ENCODE results near the gene CX3CL1. TPM values are rescaled to one million over a fixed set of nuclear protein-coding genes. Genes with fewer than 3 reads are reported as not detected.

CX3CL1 gene
- total and polyA plus RNA-seq, 9 of the 15 experiments (the other 6 are each of a cell fraction or from before 2014, with no cell fraction given), result 0.09 TPM; not detected in 8

GRCh38 chr16:57335366-57335765 lies 36.9 kb upstream of the CX3CL1 start:
- CTCF ChIA-PET (ENCODE audit: low intra/inter-chr PET ratio), result no interaction called here

More at GRCh38 chr16:57335366-57335765, 36.9 kb upstream of the CX3CL1 start:
- Histone ChIP-seq H3K9ac (ENCODE audit: insufficient read depth in 1 of 2, low read depth in 2 of 2, low read length in 2 of 2) (no peak overlapping the region), H3K36me3 (ENCODE audit: control insufficient read depth, insufficient read depth, low read length) (no peaks in the 10 kb centered on the region), H4K20me1 (replicated peaks; ENCODE audit: control insufficient read depth, insufficient read depth, low read length) (no peaks in the 10 kb centered on the region), H3K79me2 (ENCODE audit: control insufficient read depth, insufficient read depth, low read length) (no peaks in the 10 kb centered on the region), H3K4me1 (replicated peaks in 1 of 2; ENCODE audit: control insufficient read depth in 2 of 2, insufficient read depth in 2 of 2, low read length in 2 of 2) (no peaks in the 10 kb centered on the region), H3K4me3 (no peak overlapping the region), H2AFZ (ENCODE audit: low read depth, low read length) (no peak overlapping the region), H3K4me2 (ENCODE audit: insufficient read depth, low read length) (no peak overlapping the region), H3K27me3 (ENCODE audit: control insufficient read depth in 2 of 2, insufficient read depth in 2 of 2, low read length in 2 of 2) (peaks cover 8 to 14% of the 10 kb centered on the region in 2 experiments; a peak in 4 of 5 replicates), H3K9me1 (ENCODE audit: control insufficient read depth, insufficient read depth, low read length) (no peaks in the 10 kb centered on the region), H3K9me3 (replicated peaks; ENCODE audit: control insufficient read depth, insufficient read depth, low read depth, low read length) (no peaks in the 10 kb centered on the region), H3K27ac (ENCODE audit: extremely low read depth, low read depth, low read length) (no peak overlapping the region)
- no TSS peak for BruUV-seq (replicated peaks)
- intact Hi-C loops (cut with micrococcal nuclease), result no loop called here
- TF ChIP-seq RBM34 (IDR thresholded peaks at IDR 0.05; ENCODE audit: borderline replicate concordance, insufficient read depth, low read length), result no peak
- TF ChIP-seq NKRF (IDR thresholded peaks at IDR 0.05; ENCODE audit: borderline replicate concordance), result no peak
- no peak for TF ChIP-seq TBP (optimal IDR thresholded peaks at IDR 0.05; ENCODE audit: low read depth, low read length)
- TF ChIP-seq AFF4 (CRISPR knock-in tag; IDR thresholded peaks at IDR 0.05), result no peak
- no peak for TF ChIP-seq ZNF280B (CRISPR knock-in tag; IDR thresholded peaks at IDR 0.05)
- TF ChIP-seq ZBED1 (IDR thresholded peaks at IDR 0.05), result no peak
- no peak for TF ChIP-seq PRDM10 (IDR thresholded peaks at IDR 0.05; ENCODE audit: partially characterized antibody)
- no peak for TF ChIP-seq ZNF134 (CRISPR knock-in tag; conservative IDR thresholded peaks at IDR 0.05)
- no peak for TF ChIP-seq PHF8 (IDR thresholded peaks at IDR 0.05; ENCODE audit: borderline replicate concordance, low read length)
- POLR2A ChIA-PET, result no interaction called here
- 25% methylated on average over 4 of the region's 4 CpGs for WGBS (ENCODE audit: insufficient coverage, low coverage, missing lambda C conversion rate)
- ATAC-seq (no peak), DNase-seq (ENCODE audit: extremely low read depth in 1 of 4, low spot score in 3 of 4) (no peak), FAIRE-seq (no peak)
- in situ Hi-C loops (cut with MboI), result no loop called here

Data from K562 (cell line).